ENCODE results near the gene AOPEP. TPM values are rescaled to one million over a fixed set of nuclear protein-coding genes. Genes with fewer than 3 reads are reported as not detected.

AOPEP gene
- total and polyA plus RNA-seq, 10 donors: 14.8 to 86.1 (median 51.3) TPM

- intact Hi-C loops (cut with DNase I; ENCODE audit: low total_unique reads): no loop called here
- no peaks in the 10 kb centered on the region for H3K27me3 ChIP-seq (replicated peaks in 1 of 7)
- no peak overlapping the region for H3K4me3 ChIP-seq
- peaks cover 0 to 29% (median 11%) of the 10 kb centered on the region in 6 donors for H3K36me3 ChIP-seq
- no peak for TF ChIP-seq CTCF (IDR thresholded peaks at IDR 0.05 in 8 of 11, conservative IDR thresholded peaks at IDR 0.05 in 3 of 11)
- TF ChIP-seq POLR2A (IDR thresholded peaks at IDR 0.05): no peak
- no peak for TF ChIP-seq POLR2AphosphoS5 (IDR thresholded peaks at IDR 0.05)
- H3K9me3 ChIP-seq: no peaks in the 10 kb centered on the region
- H3K4me1 ChIP-seq: peaks cover 0 to 28% (median 9%) of the 10 kb centered on the region in 6 donors
- peak overlapping the region in 1 of 8 donors; percentile 11 for H3K27ac ChIP-seq
- no peak for DNase-seq
- 90 to 100% (median 97%) methylated on average over 1 of the region's 1 CpG for WGBS, 5 donors
Observed at GRCh38 chr9:94802251-94802650, 75.8 kb downstream of the AOPEP start.

- H3K36me3 ChIP-seq: peaks cover 0 to 35% (median 11%) of the 10 kb centered on the region in 6 donors
- H3K9me3 ChIP-seq: no peaks in the 10 kb centered on the region
- no peak overlapping the region for H3K4me3 ChIP-seq
- intact Hi-C loops (cut with DNase I; ENCODE audit: low total_unique reads): no loop called here
- H3K27ac ChIP-seq: peak overlapping the region in 1 of 8 donors; percentile 11
- TF ChIP-seq CTCF (IDR thresholded peaks at IDR 0.05 in 8 of 11, conservative IDR thresholded peaks at IDR 0.05 in 3 of 11) (no peak), POLR2A (IDR thresholded peaks at IDR 0.05) (no peak), POLR2AphosphoS5 (IDR thresholded peaks at IDR 0.05) (no peak)
- WGBS, 5 donors: 35 to 58% (median 50%) methylated on average over 3 of the region's 3 CpGs
- H3K27me3 ChIP-seq (replicated peaks in 1 of 7): no peaks in the 10 kb centered on the region
- peaks cover 0 to 28% (median 9%) of the 10 kb centered on the region in 6 donors for H3K4me1 ChIP-seq
- no peak for DNase-seq
Observed at GRCh38 chr9:94802793-94803192, 76.3 kb downstream of the AOPEP start.

DNA sequence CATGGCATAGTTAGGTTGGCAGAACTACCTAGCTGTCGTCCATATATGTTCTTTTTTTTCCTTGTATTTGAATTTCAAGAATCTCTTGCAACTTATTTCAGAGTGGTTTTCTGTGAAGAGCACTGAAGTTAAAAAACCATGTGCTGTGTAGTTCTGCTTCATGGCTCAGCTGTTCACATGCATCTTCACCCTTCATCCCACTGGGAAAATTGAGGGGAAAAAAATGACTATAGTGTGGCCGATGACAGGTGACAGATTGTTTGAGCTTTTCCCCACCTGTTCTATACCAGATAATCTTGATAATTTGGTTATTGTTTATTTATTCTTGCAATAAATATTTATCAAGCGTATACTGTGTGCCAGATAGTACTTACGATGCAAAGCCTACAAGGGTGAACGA is 77.8 kb downstream of the AOPEP start:
- Histone ChIP-seq H3K4me1 (peaks cover 0 to 28% (median 9%) of the 10 kb centered on the region in 6 donors), H3K36me3 (peaks cover 0 to 44% (median 11%) of the 10 kb centered on the region in 6 donors), H3K27me3 (replicated peaks in 1 of 7) (no peaks in the 10 kb centered on the region), H3K4me3 (no peak overlapping the region), H3K27ac (no peak overlapping the region), H3K9me3 (no peaks in the 10 kb centered on the region)
- intact Hi-C loops (cut with DNase I; ENCODE audit: low total_unique reads): no loop called here
- TF ChIP-seq POLR2A (IDR thresholded peaks at IDR 0.05) (no peak), POLR2AphosphoS5 (IDR thresholded peaks at IDR 0.05) (no peak), CTCF (IDR thresholded peaks at IDR 0.05 in 8 of 11, conservative IDR thresholded peaks at IDR 0.05 in 3 of 11) (no peak)
- DNase-seq: no peak
- WGBS, 5 donors: 86 to 97% (median 96%) methylated on average over 5 of the region's 5 CpGs

GRCh38 chr9:94805051-94805489 is 78.6 kb downstream of the AOPEP start:
- H3K4me3 ChIP-seq: no peak overlapping the region
- DNase-seq: no peak
- WGBS, 5 donors: 64 to 79% (median 69%) methylated on average over 8 of the region's 8 CpGs
- no peaks in the 10 kb centered on the region for H3K9me3 ChIP-seq
- intact Hi-C loops (cut with DNase I; ENCODE audit: low total_unique reads): no loop called here
- TF ChIP-seq POLR2AphosphoS5 (IDR thresholded peaks at IDR 0.05) (no peak), CTCF (IDR thresholded peaks at IDR 0.05 in 8 of 11, conservative IDR thresholded peaks at IDR 0.05 in 3 of 11) (no peak), POLR2A (IDR thresholded peaks at IDR 0.05) (no peak)
- peak overlapping the region in 1 of 8 donors; percentile 43 for H3K27ac ChIP-seq
- H3K4me1 ChIP-seq: peaks cover 0 to 28% (median 9%) of the 10 kb centered on the region in 6 donors
- no peaks in the 10 kb centered on the region for H3K27me3 ChIP-seq (replicated peaks in 1 of 7)
- H3K36me3 ChIP-seq: peaks cover 0 to 50% (median 11%) of the 10 kb centered on the region in 6 donors

All from spleen (tissue), 11 donors.